GM21723 (cell line): ENCODE measurements around the gene CLMN.

Experiments used
- ATAC-seq: cut with Tn5 transposase; IDR thresholded peaks from one replicate; pipeline ENCODE4 v1.9.1; 2021; ENCODE audit warnings: mild to moderate bottlenecking, moderate library complexity; ENCODE audit not compliant: unreplicated experiment

Gene CLMN

DNA sequence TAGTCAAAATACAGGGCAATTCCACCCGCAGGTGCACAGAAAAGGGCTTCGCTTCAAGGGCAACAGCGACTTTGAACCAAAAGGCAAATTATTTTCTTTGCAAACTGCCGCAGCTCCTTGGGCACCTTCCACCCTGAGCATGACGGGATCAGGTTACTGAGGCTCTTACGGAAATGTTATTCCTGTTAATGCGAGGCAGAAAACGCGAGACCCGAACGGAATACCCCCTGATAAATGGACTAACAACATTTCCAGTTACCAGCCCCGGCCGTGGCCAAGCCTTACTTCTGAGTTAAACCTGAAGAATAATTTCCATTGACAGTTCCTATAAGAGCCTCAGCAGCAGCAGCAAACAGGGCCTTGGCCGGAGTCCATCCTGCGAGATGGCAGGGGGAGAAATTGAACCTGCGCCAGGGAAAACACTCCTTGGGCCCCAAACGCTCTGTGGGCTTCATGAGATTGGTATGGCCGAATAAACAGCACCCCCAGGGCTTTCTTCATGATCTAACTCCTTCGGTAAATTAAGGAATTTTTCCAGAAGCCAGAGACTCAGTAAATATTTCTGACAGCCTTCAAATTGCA lies 92.3 kb downstream of the CLMN start:
- ATAC-seq: no peak

GRCh38 chr14:95226801-95227200 lies 92.9 kb downstream of the CLMN start:
- ATAC-seq: no peak

- ATAC-seq: no peak
Measured at GRCh38 chr14:95225251-95225887, 94.3 kb downstream of the CLMN start.

DNA sequence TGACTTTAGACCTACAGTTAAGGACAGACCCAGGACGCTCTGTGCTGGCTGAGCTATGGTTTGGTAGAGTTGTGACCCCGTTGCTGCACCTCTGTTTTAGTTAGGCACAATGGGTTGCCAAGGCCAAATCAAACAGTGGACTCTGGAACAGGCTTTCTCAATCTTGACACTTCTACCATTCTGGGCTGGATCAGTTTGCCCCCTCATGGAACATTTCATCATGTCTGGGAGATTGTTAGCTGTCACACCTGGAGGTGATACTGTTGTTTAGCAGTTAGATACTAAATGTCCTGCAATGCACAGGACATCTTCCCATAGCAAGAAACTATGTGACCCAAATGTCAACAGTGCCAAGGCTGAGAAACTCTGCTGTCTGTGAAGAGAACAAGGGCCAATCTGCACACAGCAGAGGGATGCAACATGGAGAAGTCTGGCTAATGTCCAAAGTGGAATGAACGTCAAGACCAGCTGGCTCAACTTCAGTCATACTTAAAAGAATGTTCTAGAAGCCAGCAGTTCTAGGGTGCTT lies 96.8 kb downstream of the CLMN start:
- no peak for ATAC-seq

- ATAC-seq: no peak
Measured at GRCh38 chr14:95222151-95222631, 97.5 kb downstream of the CLMN start.

DNA sequence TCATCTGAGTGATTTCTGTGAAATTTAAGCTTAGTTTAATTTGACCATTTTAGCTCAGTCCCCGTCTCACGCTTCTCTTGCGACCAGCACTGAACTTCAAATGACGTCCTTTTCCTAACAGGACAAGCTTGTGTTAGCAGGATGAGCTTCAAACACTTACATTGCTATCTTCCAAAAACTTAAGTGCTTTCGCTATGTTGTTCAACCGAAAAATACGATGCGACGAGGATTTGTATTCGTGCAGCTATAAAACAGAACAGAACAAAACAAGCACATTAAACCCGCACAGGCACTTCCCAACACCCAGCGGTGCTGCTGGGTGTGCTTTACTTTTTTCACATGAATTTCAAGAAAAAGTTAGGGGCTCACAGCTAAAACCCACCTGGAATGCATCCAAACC lies 98.2 kb downstream of the CLMN start:
- no peak for ATAC-seq

GRCh38 chr14:95220663-95221231 lies 99.0 kb downstream of the CLMN start:
- no peak for ATAC-seq

DNA sequence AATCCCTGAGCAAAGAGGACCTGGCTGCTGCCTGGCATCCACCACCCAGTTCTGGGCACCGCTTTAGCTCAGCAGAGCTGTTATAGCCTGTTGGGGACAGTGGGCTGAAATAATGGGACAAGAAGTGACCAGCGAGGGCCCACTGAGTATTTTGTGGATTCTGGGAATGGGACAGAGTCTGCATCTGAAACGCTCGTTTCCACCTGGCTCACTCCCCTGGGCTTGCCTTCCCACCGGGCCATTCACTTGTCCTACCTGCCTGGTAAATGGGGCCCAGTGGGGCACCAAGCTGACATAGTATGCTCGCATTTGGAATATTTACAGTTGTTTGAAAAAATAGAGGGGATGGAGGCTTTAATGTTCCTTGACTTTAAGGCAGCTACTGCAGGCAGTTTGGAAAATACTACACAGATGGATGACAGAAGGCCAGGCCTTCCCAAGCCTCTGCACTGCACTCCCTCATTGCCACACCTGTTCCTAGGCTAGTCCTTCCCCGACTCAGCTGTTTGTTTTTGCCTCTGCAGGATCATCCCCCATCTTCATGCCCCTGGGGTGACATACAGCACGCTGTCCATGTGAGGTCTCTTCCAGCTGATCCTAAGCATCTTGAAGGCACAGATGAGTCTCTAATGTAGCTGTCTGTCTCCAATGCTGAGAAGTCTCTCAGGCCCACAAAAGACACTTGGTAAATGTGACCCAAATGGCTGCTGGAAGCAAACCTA lies 101.1 kb downstream of the CLMN start:
- no peak for ATAC-seq

GRCh38 chr14:95218006-95218405 lies 101.7 kb downstream of the CLMN start:
- no peak for ATAC-seq

GRCh38 chr14:95217391-95217900 lies 102.3 kb downstream of the CLMN start:
- ATAC-seq: no peak

DNA sequence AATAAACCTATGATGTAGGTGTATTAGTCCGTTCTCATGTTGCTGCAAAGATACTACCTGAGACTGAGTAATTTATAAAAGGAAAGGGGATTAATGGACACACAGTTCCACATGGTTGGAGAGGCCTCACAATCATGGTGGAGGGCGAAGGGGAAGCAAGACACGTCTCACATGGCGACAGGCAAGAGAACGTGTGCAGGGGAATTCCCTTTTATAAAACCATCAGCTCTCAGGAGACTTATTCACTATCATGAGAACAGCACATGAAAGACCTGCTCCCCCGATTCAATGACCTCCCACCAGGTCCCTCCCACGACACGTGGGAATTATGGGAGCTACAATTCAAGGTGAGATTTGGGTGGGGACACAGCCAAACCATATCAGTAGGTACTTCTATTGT lies 103.7 kb downstream of the CLMN start:
- ATAC-seq: no peak

DNA sequence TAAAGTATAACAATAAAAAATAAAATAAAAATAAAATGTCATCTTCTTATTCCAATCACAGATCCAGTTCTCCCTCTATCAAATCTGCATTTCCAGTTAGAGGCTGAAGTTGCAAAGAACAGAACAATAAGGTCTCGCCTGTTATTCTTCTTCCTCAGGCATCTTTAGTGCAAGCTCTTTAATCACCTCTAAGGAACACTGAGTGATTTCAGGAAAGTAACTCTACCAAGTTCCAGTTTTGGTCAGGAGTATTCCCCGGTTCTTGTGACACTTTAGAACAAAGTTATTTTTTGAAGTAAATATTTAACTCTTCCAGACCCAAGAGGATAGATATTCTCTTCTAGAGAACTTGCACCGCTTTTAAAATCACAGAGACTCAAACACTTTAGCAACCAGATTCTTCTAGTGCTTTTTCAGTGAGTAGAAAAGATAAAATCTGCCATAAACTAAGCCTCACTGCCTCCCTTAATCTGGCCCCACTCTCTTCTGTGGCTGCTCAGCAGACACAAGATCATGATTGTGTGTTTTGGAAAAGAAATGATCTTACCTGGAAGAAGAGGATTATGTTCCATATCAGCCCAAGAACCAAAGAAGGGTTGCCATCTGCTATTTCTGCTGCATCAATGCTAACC lies 104.5 kb downstream of the CLMN start:
- ATAC-seq: no peak

DNA sequence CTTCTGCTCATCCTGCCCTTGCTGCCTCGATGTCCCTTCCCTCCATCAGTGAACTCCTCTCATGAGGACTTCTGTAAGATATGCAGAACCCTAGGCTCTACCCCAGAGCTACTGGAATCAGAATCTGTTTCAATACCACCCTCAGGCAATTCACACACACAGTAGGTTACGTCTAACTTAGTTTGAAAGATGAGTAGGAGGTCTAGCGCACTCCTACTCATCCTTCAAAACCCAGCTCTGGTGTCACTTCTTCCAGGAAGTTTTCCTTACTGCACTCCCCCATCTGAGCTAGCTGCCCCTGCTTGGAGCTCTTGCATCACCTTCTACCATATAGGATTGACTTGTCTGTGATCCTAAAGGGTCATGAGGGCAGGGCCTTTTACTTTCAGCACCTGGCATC lies 105.9 kb downstream of the CLMN start:
- no peak for ATAC-seq

GRCh38 chr14:95211721-95212504 lies 107.8 kb downstream of the CLMN start:
- peak; percentile 61 for ATAC-seq

DNA sequence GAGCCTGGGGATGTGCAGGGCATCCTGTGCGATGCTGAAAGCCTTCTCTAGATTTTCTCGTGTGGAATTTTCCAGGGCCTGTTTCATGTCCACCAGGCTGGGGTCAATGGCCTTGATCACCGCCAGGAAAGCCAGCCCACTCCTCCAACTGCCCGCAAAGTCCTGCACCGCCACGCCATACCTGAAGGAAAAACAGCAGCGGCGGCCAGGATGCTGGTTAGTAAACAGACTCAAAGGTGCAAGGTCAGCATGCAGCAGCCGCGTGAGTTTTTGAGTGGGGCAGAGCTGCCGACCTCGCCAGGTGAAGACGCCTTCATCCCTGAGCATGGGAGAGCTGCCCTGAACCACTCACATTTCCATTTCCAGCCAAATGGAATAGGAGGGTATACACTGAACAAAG lies 109.0 kb downstream of the CLMN start:
- ATAC-seq: no peak

DNA sequence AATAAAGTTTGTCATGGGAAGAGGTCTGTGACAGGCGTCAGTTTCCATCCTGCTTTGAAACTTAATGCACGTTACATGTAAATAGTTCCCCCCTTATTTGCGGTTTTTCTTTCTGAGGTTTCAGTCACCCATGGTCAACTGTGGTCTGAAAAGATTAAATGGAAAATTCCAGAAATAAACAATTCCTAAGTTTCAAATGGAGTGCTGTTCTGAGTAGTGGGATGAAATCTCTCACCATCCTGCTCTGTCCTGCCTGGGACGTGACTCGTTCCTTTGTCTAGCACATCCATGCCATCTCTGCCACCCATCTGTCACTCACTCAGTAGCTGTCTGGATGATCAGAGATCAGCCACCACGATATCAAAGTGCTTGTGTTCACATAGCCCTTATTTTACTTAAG lies 111.1 kb downstream of the CLMN start:
- no peak for ATAC-seq

DNA sequence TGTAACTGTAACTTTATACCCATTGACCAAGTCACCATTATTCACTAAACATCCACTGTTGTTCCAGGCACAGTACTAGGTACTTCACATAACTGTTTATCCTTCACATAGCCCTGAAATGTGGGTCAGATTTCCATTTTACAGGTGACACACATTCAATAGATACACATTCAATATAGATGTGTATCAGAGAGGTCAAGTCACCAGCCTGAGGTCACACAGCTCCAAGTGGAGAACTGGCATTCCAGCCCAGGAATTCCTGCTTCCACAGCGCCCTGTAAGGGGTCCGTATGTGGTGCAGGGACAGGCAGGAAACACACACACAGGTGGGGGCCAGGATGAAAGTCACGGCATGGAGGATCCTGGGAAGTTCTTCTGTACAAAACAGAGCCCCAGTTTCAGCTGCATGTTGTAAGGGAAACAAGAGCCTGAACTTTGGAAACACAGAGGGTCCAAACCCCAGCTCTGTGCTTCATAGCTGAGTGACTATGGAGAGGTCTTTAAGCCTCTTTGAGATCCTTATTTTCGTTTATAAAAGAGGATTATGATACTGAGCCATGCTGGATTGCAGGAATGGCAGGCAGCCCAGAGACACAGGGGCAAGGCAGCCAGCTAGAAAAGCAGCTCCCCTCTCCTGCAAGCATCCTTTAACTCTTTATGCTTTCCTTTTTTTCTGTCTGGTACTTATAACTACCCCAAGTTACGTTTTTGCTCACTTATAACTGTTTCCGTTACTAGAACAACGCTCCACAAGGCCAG lies 112.1 kb downstream of the CLMN start:
- ATAC-seq: no peak

GRCh38 chr14:95206534-95206933 lies 113.2 kb downstream of the CLMN start:
- ATAC-seq: no peak

- ATAC-seq: no peak
Measured at GRCh38 chr14:95204705-95205104, 115.0 kb downstream of the CLMN start.
